Kidney epithelial cell (primary cell): ENCODE measurements around the gene NELFCD. TPM values are rescaled to one million over a fixed set of nuclear protein-coding genes. Genes with fewer than 3 reads are reported as not detected.

ENCODE experiments used
- DNase-seq: peaks from one replicate; pipeline ENCODE4 v3.0.0-alpha.2; 2010; ENCODE audit warnings: low read depth
- H3K27me3 ChIP-seq: 2 replicates; pipeline ENCODE4 v1.6.0; 2011; ENCODE audit warnings: low read length; ENCODE audit not compliant: control insufficient read depth, insufficient read depth
- H3K36me3 ChIP-seq: 2 replicates; pipeline ENCODE4 v1.5.1; 2011; ENCODE audit warnings: low read length; ENCODE audit not compliant: control insufficient read depth, insufficient read depth
- H3K4me3 ChIP-seq: 2 replicates; pipeline ENCODE4 v1.5.1; 2011; ENCODE audit warnings: low read depth, mild to moderate bottlenecking, control low read depth, low read length
- total RNA-seq: library from RNA; depleted of rRNA; stranded (reverse); fragments of >200 nt; gene quantifications from 2 replicates; pipeline ENCODE4 v1.2.3, GENCODE V29; 2015
- TF ChIP-seq, protein P1 (sequence below): IDR thresholded peaks from 2 replicates; pipeline ENCODE4 v1.5.1; 2011; ENCODE audit warnings: mild to moderate bottlenecking, moderate library complexity, low read length, control low read depth, inconsistent platforms; ENCODE audit not compliant: insufficient read depth, poor library complexity, severe bottlenecking

The NELFCD gene
- total RNA-seq, 1 donor from 2014 or later, result 43.7 TPM

DNA sequence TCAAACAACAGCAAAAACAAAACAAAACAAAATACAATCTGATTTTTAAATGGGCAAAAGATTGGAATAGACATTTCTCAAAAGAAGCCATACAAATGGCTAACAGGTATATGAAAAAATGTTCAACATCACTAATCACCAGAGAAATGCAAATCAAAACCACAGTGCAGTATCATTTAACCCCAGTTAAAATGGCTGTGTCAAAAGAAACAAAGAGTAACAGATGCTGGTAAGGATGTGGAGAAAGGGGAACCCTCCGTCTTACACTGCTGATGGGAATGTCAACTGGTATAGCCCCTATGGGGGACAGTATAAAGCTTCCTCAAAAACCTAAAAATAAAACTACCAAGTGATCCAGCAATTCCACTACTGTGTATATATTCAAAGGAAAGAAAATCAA lies 10.9 kb upstream of the NELFCD start:
- H3K4me3 ChIP-seq, result no peak overlapping the region
- H3K27me3 ChIP-seq, result no peaks in the 10 kb centered on the region
- TF ChIP-seq, protein P1, sequence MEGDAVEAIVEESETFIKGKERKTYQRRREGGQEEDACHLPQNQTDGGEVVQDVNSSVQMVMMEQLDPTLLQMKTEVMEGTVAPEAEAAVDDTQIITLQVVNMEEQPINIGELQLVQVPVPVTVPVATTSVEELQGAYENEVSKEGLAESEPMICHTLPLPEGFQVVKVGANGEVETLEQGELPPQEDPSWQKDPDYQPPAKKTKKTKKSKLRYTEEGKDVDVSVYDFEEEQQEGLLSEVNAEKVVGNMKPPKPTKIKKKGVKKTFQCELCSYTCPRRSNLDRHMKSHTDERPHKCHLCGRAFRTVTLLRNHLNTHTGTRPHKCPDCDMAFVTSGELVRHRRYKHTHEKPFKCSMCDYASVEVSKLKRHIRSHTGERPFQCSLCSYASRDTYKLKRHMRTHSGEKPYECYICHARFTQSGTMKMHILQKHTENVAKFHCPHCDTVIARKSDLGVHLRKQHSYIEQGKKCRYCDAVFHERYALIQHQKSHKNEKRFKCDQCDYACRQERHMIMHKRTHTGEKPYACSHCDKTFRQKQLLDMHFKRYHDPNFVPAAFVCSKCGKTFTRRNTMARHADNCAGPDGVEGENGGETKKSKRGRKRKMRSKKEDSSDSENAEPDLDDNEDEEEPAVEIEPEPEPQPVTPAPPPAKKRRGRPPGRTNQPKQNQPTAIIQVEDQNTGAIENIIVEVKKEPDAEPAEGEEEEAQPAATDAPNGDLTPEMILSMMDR, result no peak
- DNase-seq, result no peak
- H3K36me3 ChIP-seq, result no peaks in the 10 kb centered on the region

DNA sequence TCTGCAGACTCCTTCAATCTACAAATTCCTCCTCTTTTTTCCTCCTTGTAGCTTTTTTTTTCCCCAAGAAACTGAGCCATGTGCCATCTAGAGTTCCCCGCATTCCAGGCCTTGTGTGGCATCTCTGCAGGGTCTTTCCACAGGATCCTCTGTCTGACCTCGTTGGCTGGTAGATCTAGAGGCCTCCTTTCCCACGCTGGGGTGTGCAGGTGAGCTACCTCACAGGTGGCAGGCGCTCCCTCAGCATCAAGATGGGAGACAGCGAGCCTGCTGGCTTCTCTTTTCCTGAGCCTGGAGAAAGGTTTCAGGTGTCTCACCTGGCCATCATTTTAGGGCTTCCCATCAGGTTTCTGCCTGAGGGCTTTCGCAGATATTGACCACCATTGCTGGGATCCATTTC lies 9.6 kb upstream of the NELFCD start:
- TF ChIP-seq, protein P1, result no peak
- no peak overlapping the region for H3K4me3 ChIP-seq
- DNase-seq, result no peak
- H3K27me3 ChIP-seq, result no peaks in the 10 kb centered on the region
- H3K36me3 ChIP-seq, result no peaks in the 10 kb centered on the region

DNA sequence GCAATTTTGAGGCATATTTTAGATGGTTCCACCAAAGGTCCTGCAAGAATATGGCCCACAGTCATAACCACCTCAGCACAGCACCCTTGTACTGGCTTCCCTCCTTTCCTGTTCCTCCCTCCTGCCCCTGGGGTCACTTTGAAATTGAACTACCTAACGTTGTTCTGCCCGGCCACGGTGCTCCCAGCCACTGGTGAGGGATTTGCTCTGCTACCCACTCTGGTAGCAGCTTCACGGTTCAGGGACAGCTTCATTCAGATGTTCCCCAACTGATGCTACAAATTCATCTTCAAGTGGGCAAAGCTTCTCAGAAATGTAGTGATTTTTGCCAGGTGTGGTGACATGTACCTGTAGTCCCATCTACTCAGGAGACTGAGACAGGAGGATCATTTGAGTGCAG lies 7.9 kb upstream of the NELFCD start:
- DNase-seq, result no peak
- Histone ChIP-seq H3K27me3 (no peaks in the 10 kb centered on the region), H3K36me3 (no peaks in the 10 kb centered on the region), H3K4me3 (no peak overlapping the region)
- TF ChIP-seq, protein P1, result no peak

GRCh38 chr20:58973866-58974265 lies 7.2 kb upstream of the NELFCD start:
- Histone ChIP-seq H3K4me3 (no peak overlapping the region), H3K27me3 (no peaks in the 10 kb centered on the region), H3K36me3 (no peaks in the 10 kb centered on the region)
- TF ChIP-seq, protein P1, result no peak
- DNase-seq, result no peak

DNA sequence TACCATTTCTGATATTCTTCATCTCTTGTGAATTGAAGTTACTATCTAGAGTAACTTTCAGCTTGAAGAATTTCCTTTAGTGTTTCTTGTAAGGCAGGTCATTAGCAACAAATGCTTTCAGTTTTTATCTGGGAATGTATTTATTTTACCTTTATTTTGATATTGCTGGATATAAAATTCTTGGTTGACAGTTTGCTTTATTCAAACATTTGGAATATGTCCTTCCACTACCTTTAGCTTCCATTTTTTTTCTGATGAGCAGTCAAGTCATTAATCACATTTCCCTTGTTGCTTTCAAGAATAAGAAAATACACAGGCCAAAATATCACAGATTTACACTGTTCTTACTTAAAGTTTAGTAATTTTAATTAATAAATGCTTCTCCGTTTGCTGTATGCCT lies 5.7 kb upstream of the NELFCD start:
- Histone ChIP-seq H3K4me3 (no peak overlapping the region), H3K27me3 (no peaks in the 10 kb centered on the region), H3K36me3 (no peaks in the 10 kb centered on the region)
- DNase-seq, result no peak
- TF ChIP-seq, protein P1, result no peak

- Histone ChIP-seq H3K27me3 (no peaks in the 10 kb centered on the region), H3K4me3 (no peak overlapping the region), H3K36me3 (no peaks in the 10 kb centered on the region)
- DNase-seq, result no peak
- TF ChIP-seq, protein P1, result no peak
Observed at GRCh38 chr20:58976061-58976730, 4.9 kb upstream of the NELFCD start.
